NCI-H2196 (cell line): ENCODE data around the gene SPOPL.
"Not testable (repeated sequence)": the region's sequence is repeated elsewhere in the genome, so short reads cannot be mapped to it uniquely, and the experiment has no call there.

ENCODE experiments used
- DNase-seq: peaks from one replicate; lab custom pipeline; 2025; ENCODE audit not compliant: unreplicated experiment; lab: John Stamatoyannopoulos, UW

The SPOPL gene

DNA sequence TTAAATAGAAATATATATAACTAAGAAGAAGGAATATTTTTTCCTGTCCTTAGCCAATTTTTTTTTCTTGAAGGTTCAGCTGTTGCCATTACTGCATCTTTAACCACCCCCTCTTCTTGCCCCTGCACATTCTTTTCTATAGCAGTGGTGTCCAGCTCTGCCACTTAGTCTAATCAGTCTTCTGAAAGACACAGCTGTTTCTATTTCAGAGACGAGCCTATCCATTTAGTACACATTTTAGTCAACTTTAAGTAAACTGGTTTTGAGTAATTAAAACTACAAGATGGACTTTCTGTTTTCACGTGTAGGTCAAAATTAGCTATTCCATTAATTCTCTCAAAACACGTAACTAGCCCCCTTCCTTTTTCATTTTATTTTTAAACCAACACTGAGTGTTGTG, 21.0 kb downstream of the SPOPL start:
- no peak for DNase-seq

DNA sequence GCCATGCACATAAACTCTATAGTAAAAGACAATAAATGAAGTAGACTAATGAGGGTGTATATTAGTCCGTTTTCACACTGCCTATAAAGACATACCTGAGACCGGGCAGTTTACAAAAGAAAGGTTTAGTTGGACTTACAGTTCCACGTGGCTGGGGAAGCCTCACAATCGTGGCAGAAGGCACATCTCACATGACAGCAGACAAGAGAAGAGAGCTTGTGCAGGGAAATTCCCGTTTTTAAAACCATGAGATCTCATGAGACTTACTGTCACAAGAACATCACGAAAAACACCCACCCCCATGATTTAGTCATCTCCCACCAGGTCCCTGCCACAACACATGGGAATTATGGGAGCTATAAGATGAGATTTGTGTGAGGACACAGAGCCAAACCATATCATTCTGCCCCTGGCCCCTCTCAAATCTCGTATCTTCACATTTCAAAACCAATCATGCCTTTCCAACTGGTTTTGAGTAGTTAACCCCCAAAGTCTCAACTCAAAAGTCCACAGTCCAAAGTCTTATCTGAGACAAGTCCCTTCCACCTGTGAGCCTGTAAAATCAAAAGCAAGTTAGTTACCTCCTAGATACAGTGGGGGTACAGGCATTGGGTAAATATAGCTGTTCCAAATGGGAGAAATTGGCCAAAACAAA, 21.6 kb downstream of the SPOPL start:
- DNase-seq = not testable (repeated sequence)

DNA sequence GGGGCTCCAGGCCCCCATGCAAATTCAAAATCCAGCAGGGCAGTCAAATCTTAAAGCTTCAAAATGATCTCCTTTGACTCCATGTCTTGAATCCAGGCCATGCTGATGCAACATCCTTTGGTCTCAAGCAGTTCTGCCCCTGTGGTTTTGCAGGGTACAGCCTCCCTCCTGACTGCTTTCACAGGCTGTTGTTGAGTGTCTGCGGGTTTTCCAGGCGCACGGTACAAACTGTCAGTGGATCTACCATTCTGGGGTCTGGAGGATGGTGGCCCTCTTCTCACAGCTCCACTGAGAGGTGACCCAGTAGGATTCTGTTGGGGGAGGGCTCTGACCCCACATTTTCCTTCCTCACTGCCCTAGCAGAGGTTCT, 22.1 kb downstream of the SPOPL start:
- not testable (repeated sequence) for DNase-seq

DNA sequence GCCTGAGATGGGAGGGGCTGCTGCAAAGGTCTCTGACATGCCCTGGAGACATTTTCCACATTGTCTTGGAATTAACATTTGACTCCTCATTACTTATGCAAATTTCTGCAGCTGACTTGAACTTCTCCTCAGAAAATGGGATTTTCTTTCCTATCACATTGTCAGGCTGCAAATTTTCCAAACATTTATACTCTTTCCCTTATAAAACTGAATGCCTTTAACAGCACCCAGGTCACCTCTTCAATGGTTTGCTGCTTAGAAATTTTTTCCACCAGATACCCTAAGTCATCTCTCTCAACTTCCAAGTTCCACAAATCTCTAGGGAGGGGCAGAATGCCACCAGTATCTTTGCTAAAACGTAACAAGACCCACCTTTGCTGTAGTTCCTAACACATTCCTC, 22.8 kb downstream of the SPOPL start:
- not testable (repeated sequence) for DNase-seq

DNA sequence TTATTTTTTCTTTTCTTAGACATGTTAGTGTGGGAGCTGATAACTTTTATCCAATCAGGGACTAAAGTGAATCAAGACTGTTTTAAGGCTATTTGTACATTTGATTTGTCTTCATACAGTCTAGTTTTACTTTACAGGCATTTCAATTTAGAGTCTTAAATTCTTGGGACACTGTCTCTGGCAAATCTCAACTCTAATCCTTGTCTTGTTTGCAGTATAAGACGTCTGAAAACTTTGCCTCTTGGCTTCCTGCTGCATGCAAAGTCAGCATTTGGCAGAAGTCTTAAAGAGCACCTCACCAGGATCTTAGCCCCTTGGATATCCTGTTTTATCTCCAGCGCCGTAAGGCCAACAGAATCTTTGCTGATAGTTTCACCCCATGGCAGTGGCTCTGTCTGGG, 30.3 kb downstream of the SPOPL start:
- no peak for DNase-seq

DNA sequence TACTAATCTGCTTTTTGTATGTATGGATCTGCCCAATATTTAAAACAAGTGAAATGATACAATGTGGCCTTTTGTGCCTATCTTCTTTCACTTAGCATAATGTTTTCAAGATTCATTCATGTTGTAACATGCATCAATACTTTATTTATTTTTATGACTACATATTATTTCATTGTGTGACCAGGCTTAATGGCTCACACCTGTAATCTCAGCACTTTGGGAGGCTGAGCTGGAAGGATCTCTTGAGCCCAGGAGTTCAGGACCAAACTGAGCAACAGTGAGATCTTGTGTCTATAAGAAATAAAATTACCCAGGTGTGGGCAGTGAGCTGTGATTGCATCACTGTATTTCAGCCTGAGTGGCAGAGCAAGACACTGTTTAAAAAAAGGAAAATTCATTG, 33.2 kb downstream of the SPOPL start:
- DNase-seq = no peak

DNA sequence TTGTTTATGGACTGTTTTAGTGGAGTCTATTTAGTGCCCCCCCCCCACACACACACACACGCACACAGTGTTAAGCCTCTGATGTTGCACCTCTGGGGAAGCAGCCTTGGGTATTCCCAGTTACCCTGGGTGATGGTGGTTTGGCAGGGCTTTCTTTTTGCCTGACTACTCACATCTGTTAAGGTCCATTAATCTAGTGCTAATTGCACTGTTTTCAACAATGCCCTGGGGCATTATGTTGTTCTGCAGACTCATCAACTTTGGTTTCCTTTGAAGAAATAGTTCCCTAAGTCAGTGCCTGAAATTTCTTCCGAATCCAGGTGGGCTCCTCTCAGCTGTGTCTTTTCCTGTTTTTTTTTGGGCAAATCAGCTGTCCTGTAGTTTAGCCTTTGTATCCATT, 34.7 kb downstream of the SPOPL start:
- DNase-seq = no peak

DNA sequence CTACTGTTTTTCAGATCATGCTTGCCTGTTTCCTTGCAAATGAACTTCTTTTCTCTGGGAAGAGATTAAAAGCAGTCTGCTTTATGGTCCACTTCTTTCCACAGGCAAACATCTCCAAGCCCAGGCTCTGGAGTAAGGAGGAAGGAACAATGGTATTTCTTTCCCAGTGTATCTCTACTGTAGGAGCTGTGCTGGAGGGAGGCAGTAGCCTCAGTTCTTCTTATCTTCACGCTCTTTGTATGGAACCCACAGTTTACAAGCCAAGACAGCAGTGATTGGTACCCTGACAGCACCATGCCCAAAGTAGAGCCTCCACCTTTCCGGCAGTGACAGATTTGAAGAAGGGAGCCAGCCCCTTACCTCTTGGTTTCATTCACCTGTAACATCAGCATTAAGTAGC, 35.2 kb downstream of the SPOPL start:
- DNase-seq = no peak

DNA sequence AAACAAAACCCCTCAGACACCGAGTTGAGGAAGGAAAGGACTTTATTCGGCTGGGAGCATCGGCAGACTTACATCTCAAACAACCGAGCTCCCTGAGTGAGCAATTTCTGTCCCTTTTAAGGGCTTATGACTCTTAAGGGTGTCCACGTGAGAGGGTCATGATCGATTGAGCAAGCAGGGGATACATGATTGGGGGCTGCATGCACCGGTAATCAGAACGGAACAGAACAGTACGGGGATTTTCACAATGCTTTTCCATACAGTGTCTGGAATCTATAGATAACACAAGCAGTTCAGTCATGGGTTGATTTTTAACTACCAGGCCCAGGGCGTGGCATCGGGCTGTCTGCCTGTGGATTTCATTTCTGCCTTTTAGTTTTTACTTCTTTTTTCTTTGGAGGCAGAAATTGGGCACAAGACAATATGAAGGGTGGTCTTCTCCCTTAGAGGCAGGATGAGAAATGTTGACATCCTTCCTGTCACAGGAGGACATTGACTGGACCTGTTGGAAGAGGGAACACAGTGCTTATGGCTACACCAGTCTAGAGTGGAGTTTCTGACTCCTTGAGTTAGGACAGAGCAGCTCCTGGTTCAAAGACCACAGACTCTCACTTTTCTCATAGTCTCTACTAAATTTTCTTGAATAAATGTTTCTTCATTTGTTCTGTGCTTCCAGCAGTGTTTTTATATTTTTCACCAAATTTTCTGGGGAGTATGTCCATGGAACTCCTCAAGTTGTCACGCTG, 35.8 kb downstream of the SPOPL start:
- no peak for DNase-seq

DNA sequence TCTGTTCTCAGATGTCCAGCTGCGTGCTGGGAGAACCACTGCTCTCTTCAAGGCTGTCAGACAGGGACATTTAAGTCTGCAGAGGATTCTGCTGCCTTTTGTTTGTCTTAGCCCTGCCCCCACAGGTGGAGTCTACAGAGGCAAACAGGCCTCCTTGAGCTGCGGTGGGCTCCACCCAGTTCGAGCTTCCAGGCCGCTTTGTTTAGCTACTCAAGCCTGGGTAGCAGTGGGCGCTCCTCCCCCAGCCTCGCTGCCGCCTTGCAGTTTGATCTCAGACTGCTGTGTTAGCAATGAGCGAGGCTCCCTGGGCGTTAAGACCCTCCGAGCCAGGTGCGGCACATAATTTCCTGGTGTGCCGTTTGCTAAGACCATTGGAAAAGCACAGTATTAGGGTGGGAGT, 42.6 kb downstream of the SPOPL start:
- not testable (repeated sequence) for DNase-seq

DNA sequence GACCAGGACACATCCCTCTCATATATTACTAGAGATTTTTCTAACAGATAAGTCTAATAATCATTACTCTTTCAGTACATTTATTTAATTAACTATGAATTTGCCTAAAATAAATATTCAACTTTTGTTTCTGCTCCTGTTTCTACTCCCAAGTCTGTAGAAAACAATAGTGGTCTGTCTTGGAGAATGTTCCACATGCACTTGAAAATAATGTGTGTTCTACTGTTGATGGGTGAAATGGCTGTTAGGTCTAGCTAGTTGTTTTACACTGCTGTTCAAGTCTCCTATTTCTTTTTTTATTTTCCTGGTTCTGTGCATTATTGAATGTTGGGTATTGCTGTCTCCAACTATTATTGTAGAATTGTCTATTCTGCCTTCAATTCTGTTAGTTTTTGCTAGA, 47.2 kb downstream of the SPOPL start:
- no peak for DNase-seq

DNA sequence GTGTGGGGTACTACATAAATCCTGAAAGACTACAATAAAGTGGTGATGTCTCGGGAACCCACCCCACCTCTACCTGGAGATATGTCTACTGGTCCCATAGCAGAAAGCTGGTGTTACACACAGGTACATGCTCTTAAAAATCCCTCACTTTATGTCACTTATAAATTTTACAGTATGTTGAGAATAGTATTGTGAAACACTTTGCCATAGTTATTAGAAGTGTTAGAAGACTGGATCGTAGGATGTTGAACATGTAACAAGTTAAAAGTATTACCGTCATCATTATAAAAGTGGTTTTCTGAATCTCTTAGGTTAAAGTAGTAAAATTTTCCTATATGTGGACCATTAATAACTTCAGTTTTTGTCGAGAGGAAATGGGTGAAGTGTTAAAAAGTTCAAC, 48.6 kb downstream of the SPOPL start:
- no peak for DNase-seq

DNA sequence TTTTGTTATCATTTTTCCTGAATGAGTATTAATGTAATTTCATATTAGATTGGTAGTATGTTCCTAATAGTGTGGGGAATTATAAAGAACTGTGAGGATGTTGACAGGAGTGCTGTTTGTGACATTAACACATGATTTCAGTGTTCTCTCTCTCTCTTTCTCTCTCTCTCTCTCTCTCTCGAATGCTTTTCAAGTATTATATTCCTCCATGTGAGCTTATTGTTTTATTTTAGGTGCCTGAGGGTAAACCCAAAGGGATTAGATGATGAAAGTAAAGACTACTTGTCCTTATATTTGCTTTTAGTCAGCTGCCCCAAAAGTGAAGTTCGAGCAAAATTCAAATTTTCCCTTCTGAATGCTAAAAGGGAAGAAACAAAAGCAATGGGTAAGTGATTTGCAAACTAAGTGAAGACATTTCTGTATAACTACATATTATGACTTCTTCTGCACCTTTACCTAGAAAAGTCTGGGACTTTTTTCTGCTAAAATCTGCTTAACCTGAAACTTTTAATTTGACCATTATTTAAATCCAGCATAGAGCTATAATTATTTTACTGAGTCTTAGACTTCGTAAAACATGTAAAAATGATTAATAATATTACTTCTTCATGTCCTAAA, 49.2 kb downstream of the SPOPL start:
- no peak for DNase-seq

DNA sequence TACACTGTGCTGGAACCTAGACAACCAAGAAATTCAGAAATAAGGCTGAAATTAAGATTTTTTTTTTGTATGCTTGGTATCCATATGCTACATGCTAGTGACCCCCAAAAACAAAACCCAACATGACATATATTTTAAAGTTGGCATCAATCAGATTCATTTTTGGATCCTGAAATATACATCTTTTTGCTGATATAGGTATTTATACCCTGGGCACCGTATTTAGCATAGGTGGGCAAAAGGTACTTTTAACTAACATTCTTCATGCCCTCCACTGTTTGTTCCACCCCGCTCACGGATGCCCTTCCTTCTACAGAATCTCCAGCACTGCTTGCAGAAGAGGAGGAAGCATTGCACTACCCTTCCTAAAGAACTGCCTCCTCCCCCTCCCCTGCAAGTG, 52.6 kb downstream of the SPOPL start:
- DNase-seq = no peak

DNA sequence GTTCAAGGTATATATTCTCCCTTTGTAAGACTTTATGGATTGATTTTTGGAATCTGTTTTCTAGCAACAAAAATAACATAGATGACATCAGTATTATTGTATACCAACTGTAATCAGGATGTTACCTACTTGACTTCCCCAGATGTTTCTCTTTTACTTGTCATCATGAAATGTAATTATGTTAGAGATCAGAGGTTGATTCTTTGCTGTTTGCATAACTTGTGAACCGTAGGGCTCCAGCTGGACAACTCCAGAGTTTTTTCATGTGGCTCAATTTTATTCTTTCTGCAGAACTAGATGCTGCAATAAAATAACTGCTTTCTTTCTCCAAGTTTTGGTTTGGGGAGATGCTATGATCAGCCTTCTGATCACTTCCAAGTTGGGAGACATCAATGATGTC, 58.1 kb downstream of the SPOPL start:
- no peak for DNase-seq

DNA sequence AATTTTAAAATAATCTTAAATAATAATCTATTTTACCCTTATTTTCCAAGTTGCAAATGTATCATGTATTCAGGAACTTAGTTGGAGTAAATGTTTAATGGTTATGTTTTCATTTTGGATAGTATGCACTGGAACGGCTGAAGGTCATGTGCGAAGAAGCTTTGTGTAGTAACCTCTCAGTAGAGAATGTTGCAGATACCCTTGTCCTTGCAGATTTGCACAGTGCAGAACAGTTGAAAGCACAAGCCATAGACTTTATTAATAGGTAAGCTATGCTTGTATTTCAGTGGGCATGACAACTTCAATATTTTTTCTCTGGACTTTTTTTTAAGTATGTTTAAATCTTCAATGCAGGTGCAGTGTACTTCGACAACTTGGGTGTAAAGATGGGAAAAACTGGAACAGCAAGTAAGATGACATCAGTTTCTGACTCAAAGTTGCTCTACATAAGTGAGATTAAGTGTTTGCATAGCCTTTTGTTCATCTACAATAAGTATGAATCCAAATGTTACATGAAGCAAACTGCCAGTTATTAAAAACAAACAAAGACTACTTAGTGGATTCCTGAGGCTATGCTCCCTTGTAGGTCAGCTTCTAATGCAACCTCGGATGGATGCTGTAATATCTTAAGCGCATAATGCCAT, 63.1 kb downstream of the SPOPL start:
- DNase-seq = peak; percentile 9

DNA sequence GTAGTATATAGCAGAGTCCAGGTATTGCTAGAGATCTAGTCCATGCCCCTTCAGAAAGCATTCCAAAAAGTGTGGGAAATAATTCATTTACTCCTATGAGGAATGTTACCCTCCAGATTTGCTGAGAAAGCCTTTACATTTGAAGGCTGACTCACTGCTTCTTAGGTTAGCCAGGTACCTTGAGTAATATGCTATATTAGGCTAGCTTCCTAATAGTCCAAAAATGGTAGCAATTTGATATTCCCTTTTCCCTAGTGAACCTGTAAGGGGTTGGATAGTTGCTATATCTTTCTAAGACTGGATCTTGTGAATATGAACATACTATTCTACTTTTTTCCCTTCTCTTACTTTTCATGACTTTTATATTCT, 63.6 kb downstream of the SPOPL start:
- no peak for DNase-seq

DNA sequence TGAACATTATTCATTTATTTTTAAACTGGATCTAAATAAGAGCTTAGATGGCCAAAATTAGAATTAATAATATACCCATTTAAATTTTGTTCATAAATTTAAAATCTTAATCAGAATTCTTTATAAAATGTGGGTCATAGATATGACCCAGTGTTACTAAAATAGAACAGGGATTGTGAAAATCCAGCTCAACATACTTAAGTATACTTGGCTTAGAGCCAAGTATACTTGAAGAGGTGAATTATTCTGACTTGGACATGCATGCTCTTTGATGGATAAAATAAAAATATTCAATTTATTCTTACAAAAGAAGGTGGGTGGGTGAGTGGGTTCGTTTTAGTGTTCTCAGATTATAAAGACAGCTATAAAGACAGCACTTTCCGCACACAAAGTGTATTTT, 70.7 kb downstream of the SPOPL start:
- peak; percentile 24 for DNase-seq

DNA sequence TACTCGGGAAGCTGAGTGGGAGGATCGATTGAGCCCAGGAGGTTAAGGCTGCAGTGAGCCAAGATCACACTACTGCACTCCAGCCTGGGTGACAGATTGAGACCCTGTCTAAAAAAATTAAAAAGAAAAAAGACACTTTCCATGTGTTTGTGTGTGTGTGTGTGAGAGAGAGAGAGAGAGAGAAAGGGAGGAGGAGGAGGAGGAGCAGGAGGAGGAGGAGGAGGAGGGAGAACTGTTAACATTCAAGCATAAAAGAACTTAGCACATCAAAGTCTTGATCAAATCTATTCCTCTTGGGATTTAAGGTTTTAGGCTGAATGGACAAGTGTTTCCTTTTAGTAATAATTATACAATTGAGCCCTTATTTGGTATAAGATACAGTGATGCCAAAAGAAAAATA, 75.5 kb downstream of the SPOPL start:
- no peak for DNase-seq

DNA sequence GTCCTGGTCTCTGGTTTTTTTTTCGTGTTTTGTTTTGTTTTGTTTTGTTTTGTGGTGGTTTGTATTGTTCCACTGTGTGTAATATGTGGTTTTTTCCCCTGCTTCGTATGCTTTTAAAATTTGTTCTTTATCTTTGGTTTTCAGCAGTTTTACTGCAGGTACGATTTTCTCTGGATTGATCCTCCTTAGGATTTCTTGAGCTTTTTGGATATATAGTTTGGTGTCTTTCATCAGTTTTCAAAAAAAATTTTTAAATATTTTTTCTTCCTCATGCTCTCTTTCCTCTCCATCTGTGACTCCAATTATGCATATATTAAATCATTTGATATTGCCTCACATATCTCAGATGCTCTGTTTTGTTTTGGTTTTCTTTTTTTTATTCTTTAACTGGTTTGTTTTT, 78.0 kb downstream of the SPOPL start:
- no peak for DNase-seq

DNA sequence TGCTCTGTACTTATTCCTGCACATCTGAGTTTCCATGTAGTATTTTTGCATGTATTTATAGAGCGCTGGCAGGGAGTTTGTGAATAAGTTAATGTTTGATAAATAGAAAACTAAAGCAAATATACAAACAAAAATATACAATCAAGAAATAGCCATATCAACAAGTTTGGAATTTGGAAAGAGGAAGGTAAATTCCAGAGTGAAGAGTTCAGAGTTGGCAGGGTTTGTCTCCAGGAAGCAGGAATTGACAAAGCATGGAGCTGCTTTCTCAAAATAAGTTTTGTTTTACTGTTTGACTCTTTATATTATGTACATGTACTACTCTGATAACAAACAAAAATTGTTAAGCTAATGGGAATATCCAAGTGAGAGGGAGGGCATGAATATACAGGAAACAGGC, 80.3 kb downstream of the SPOPL start:
- DNase-seq = no peak

DNA sequence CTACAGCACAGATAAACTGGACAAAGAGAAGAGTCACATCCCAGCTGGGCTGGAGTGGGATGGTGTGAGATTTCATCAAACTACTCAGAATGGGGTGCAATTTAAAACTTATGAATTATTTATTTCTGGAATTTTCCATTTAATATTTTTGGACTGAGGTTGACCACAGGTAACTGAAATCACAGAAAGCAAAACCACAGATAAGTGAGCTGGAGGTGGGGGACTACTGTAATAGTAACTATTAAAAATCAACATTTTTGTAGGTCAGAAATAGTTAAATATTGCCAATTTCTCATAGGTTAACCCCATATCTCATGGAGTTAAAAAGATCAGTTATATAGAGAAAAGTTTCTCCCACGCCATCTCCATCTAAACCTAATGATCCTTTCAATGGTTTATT, 88.1 kb downstream of the SPOPL start:
- no peak for DNase-seq
